ENCODE data around the gene GRAMD4. TPM values are rescaled to one million over a fixed set of nuclear protein-coding genes. Genes with fewer than 3 reads are reported as not detected.

Gene GRAMD4
- total RNA-seq, 1 experiment from 2014 or later, result 19.8 TPM

- Histone ChIP-seq H2AK5ac (ENCODE audit: insufficient read length, low read length) (no peak overlapping the region), H2BK15ac (ENCODE audit: low read depth, low read length) (no peak overlapping the region), H3K9me3 (ENCODE audit: control insufficient read depth, low read depth, low read length) (no peaks in the 10 kb centered on the region), H2BK12ac (ENCODE audit: insufficient read length, low read depth, low read length) (no peak overlapping the region), H4K20me1 (ENCODE audit: control insufficient read depth, insufficient read depth, insufficient read length) (no peaks in the 10 kb centered on the region), H3K23ac (ENCODE audit: insufficient read length, low read depth, low read length) (no peak overlapping the region), H3K79me2 (ENCODE audit: insufficient read depth, low read length) (no peaks in the 10 kb centered on the region), H2AFZ (ENCODE audit: low read length) (no peak overlapping the region), H3T11ph (ENCODE audit: low read length) (no peak overlapping the region), H2BK20ac (ENCODE audit: low read depth, low read length, poor library complexity, severe bottlenecking) (no peak overlapping the region), H3K9ac (ENCODE audit: extremely low read depth, insufficient read length, low read length) (no peak overlapping the region), H3K4me1 (ENCODE audit: insufficient read depth, low read length) (peaks cover 2% of the 10 kb centered on the region; the same call in 1 of the 2 replicates), H3K4ac (ENCODE audit: low read depth, low read length) (no peak overlapping the region), H3K27ac (ENCODE audit: insufficient read length, low read depth, low read length) (no peak overlapping the region), H4K91ac (ENCODE audit: insufficient read length, low read depth, low read length) (no peak overlapping the region), H2BK120ac (ENCODE audit: low read depth, low read length, poor library complexity, severe bottlenecking) (no peak overlapping the region), H3K4me2 (ENCODE audit: insufficient read depth, insufficient read length, low read length) (no peak overlapping the region), H3K27me3 (ENCODE audit: insufficient read depth, low read length) (no peaks in the 10 kb centered on the region), H2BK5ac (ENCODE audit: insufficient read length, low read length) (no peak overlapping the region), H4K5ac (ENCODE audit: insufficient read length, low read depth, low read length) (no peak overlapping the region), H3K14ac (ENCODE audit: insufficient read depth, low read length) (no peak overlapping the region), H3K79me1 (ENCODE audit: insufficient read depth, low read depth, low read length, poor library complexity, severe bottlenecking) (no peaks in the 10 kb centered on the region), H3K56ac (ENCODE audit: insufficient read length, low read depth, low read length) (no peak overlapping the region), H3K23me2 (ENCODE audit: insufficient read length, low read depth, low read length, poor library complexity, severe bottlenecking) (no peaks in the 10 kb centered on the region), H4K8ac (replicated peaks; ENCODE audit: insufficient read length, low read depth, low read length) (no peak overlapping the region), H3K18ac (ENCODE audit: insufficient read length, low read depth, low read length) (no peak overlapping the region)
- DNase-seq, result no peak
- H3K36me3 Mint-ChIP-seq (ENCODE audit: insufficient read depth in 1 of 3, low read depth in 3 of 3), result no peaks in the 10 kb centered on the region
- H3K9me3 Mint-ChIP-seq, result no peaks in the 10 kb centered on the region
- H3K4me1 Mint-ChIP-seq, result peaks cover 7 to 12% of the 10 kb centered on the region in 2 experiments
- no peaks in the 10 kb centered on the region for H3K27me3 Mint-ChIP-seq (ENCODE audit: low read depth)
- H3K4me3 Mint-ChIP-seq, result no peak overlapping the region
- 0 out of 7 replicates have a peak overlapping the region, but pooled peaks of 1 of the 3 experiments have one; percentile 34 for H3K27ac Mint-ChIP-seq
- TF ChIP-seq CTCF (conservative IDR thresholded peaks at IDR 0.05), result no peak
- no CpG with 5 or more reads among the region's 18 CpGs for WGBS (ENCODE audit: extremely low coverage, insufficient read length, low lambda C conversion rate)
These were observed 21.3 kb upstream of the GRAMD4 start for GRCh38 chr22:46598737-46599424.

All from H9 (cell line).